Right lobe of liver (tissue), 6 donors: ENCODE results near the gene NFIL3. TPM values are rescaled to one million over a fixed set of nuclear protein-coding genes. Genes with fewer than 3 reads are reported as not detected.

Source experiments
- ATAC-seq, 4 donors: fragments of 200-7000 bp; cut with Tn5 transposase; one replicate each; pipeline ENCODE4 v1.9.1; 2020; ENCODE audit warnings: mild to moderate bottlenecking in 4 of 4, moderate library complexity in 4 of 4
- DNase-seq, 3 donors: peaks; one replicate each; pipeline ENCODE4 v3.0.0-alpha.2; 2020
- H3K27ac ChIP-seq, 3 donors: fragments of 200-600 bp; one replicate each; pipeline ENCODE4 v1.8.0; 2022
- H3K27me3 ChIP-seq, 2 donors: fragments of 200-600 bp; one replicate each; pipeline ENCODE4 v1.8.0; 2022
- H3K36me3 ChIP-seq, 4 donors: fragments of 200-600 bp; sonication (generic) in 1 of 4; one replicate each; pipeline versions ENCODE4 v1.5.1 to v1.8.0; 2017 to 2022; ENCODE audit warnings: control low read depth in 1 of 4
- H3K4me1 ChIP-seq, 4 donors: fragments of 200-600 bp; sonication (generic) in 1 of 4; one replicate each; pipeline versions ENCODE4 v1.5.1 to v1.8.0; 2017 to 2022; ENCODE audit warnings: control low read depth in 1 of 4
- H3K4me3 ChIP-seq, 3 donors: fragments of 200-600 bp; one replicate each; pipeline ENCODE4 v1.8.0; 2022
- H3K9me3 ChIP-seq, 4 donors: fragments of 200-600 bp; sonication (generic) in 1 of 4; one replicate each; pipeline versions ENCODE4 v1.5.1 to v1.8.0; 2017 to 2022; ENCODE audit warnings: control low read depth in 1 of 4
- CTCF ChIP-seq, 4 donors: fragments of 200-600 bp in 3 of 4; fragments of 450-650 bp in 1 of 4; IDR thresholded peaks; one replicate each; pipeline versions ENCODE4 v1.5.1 to v1.8.0; 2016 to 2022; ENCODE audit warnings: antibody characterized with exemption in 4 of 4, mild to moderate bottlenecking in 2 of 4
- POLR2A ChIP-seq: fragments of 450-650 bp; IDR thresholded peaks from one replicate; pipeline ENCODE4 v1.6.1; 2017; ENCODE audit warnings: antibody characterized with exemption, mild to moderate bottlenecking
- WGBS: methylation state at CpG from one replicate; pipeline ENCODE4 v1.1.6; 2018; ENCODE audit warnings: low coverage, low lambda C conversion rate; ENCODE audit not compliant: insufficient coverage; ENCODE audit errors: missing lambda C conversion rate; 5-methylcytosine and 5-hydroxymethylcytosine counted together
- intact Hi-C, 2 donors: fragments of 100-400 bp; cut with DNase I; formaldehyde crosslinking; loops; one replicate each; pipeline versions ENCODE4 v1.11.2 to v1.14.1; 2022
- total RNA-seq, 6 experiments: library from RNA; depleted of rRNA in 2 of 6; stranded (reverse); fragments of >200 nt in 2 of 6; fragmentation: NEBNext Ultra II Directional in 3 of 6; extraction: Animal tissue kit (Norgen Biotek cat#: 25700) in 3 of 6; gene quantifications; one replicate each; pipeline versions ENCODE4 v1.1.0 to v1.2.4, GENCODE V29; 2016 to 2023
- donor health status: DM: no; HTN: yes; CAD: no.
- donor health status: DM: no; HTN: no; CAD: no.
- donor health status: DM: no; HTN: no; CAD: no.
- donor health status: DM: no; HTN: yes; CAD: no.
- donor health status: DM: no; HTN: yes; CAD: no.

Gene NFIL3
- total RNA-seq, 6 experiments from 2014 or later: 16.0 to 55.4 (median 25.6) TPM

- ATAC-seq (peak; percentile 7 to 50 (median 24)), DNase-seq (peak in 2 of 3 donors; percentile 69 to 74)
- peak overlapping the region in 1 of 3 donors; percentile 2 for H3K4me3 ChIP-seq
- peaks cover 0 to 43% (median 6%) of the 10 kb centered on the region in 4 donors for H3K4me1 ChIP-seq
- TF ChIP-seq POLR2A (peak; percentile 66), CTCF (IDR thresholded peaks at IDR 0.05) (no peak)
- no peaks in the 10 kb centered on the region for H3K36me3 ChIP-seq
- intact Hi-C loops: loop anchor here in 1 of 2 donors (10.0 kb wide), 1 partner anchor 225 kb away; no protein-coding TSS in a partner anchor
- no peaks in the 10 kb centered on the region for H3K27me3 ChIP-seq
- WGBS: 23% methylated on average over 10 of the region's 10 CpGs
- peak overlapping the region; percentile 94 to 100 (median 96) for H3K27ac ChIP-seq
- no peaks in the 10 kb centered on the region for H3K9me3 ChIP-seq
These were observed 4.1 kb downstream of the NFIL3 start for GRCh38 chr9:91419222-91420191.

GRCh38 chr9:91418215-91418610, 5.4 kb downstream of the NFIL3 start:
- H3K4me1 ChIP-seq: peaks cover 0 to 43% (median 6%) of the 10 kb centered on the region in 4 donors
- peak overlapping the region; percentile 94 to 100 (median 96) for H3K27ac ChIP-seq

GRCh38 chr9:91417602-91418214, 5.9 kb downstream of the NFIL3 start:
- H3K9me3 ChIP-seq: no peaks in the 10 kb centered on the region
- H3K4me1 ChIP-seq: peaks cover 0 to 43% (median 6%) of the 10 kb centered on the region in 4 donors
- intact Hi-C loops: no loop called here
- no peaks in the 10 kb centered on the region for H3K36me3 ChIP-seq
- WGBS: 39% methylated on average over 9 of the region's 9 CpGs
- no peak overlapping the region for H3K4me3 ChIP-seq
- no peaks in the 10 kb centered on the region for H3K27me3 ChIP-seq
- DNase-seq: peak in 1 of 3 donors; percentile 72
- ATAC-seq: peak in 2 of 4 donors; percentile 4 to 25
- H3K27ac ChIP-seq: peak overlapping the region; percentile 94 to 100 (median 96)
- TF ChIP-seq POLR2A: no peak
- no peak for TF ChIP-seq CTCF (IDR thresholded peaks at IDR 0.05)

More at GRCh38 chr9:91418215-91418610, 5.4 kb downstream of the NFIL3 start:
- Histone ChIP-seq H3K9me3 (no peaks in the 10 kb centered on the region), H3K4me3 (no peak overlapping the region), H3K36me3 (no peaks in the 10 kb centered on the region), H3K27me3 (no peaks in the 10 kb centered on the region)
- DNase-seq: no peak
- no peak for ATAC-seq
- intact Hi-C loops: no loop called here
- TF ChIP-seq CTCF (IDR thresholded peaks at IDR 0.05): no peak
- no peak for TF ChIP-seq POLR2A

GRCh38 chr9:91416096-91416712, 7.4 kb downstream of the NFIL3 start:
- Histone ChIP-seq H3K4me1 (peaks cover 0 to 45% (median 6%) of the 10 kb centered on the region in 4 donors), H3K27me3 (no peaks in the 10 kb centered on the region), H3K27ac (peak overlapping the region in 1 of 3 donors; percentile 100), H3K4me3 (no peak overlapping the region), H3K9me3 (no peaks in the 10 kb centered on the region), H3K36me3 (no peaks in the 10 kb centered on the region)
- ATAC-seq (no peak), DNase-seq (no peak)
- intact Hi-C loops: no loop called here
- 60% methylated on average over 4 of the region's 4 CpGs for WGBS
- no peak for TF ChIP-seq POLR2A
- no peak for TF ChIP-seq CTCF (IDR thresholded peaks at IDR 0.05)
